Measurements from ENCODE around the gene PPRC1. TPM values are rescaled to one million over a fixed set of nuclear protein-coding genes. Genes with fewer than 3 reads are reported as not detected.

The PPRC1 gene
- total RNA-seq, 1 donor from 2014 or later: 62.6 TPM

DNA sequence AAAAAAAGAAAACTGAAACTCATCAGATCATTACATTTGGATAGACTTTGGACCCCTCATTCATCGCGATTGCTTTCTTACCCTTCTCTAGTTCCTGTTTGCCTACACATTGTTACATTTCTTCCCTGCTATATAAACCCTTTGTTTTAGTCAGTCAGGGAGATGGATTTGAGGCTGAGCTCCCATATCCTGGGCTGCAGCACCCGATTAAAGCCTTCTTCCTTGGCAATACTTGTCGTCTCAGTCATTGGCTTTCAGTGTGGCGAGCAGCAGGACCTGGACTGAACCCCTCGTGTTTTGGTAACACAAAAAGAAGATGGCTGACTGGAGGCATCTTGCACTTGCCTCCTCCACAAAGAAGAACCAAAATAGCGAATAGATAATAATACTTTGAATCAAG, 59.1 kb downstream of the PPRC1 start:
- no peaks in the 10 kb centered on the region for H3K4me1 Mint-ChIP-seq
- TF ChIP-seq, protein P1, sequence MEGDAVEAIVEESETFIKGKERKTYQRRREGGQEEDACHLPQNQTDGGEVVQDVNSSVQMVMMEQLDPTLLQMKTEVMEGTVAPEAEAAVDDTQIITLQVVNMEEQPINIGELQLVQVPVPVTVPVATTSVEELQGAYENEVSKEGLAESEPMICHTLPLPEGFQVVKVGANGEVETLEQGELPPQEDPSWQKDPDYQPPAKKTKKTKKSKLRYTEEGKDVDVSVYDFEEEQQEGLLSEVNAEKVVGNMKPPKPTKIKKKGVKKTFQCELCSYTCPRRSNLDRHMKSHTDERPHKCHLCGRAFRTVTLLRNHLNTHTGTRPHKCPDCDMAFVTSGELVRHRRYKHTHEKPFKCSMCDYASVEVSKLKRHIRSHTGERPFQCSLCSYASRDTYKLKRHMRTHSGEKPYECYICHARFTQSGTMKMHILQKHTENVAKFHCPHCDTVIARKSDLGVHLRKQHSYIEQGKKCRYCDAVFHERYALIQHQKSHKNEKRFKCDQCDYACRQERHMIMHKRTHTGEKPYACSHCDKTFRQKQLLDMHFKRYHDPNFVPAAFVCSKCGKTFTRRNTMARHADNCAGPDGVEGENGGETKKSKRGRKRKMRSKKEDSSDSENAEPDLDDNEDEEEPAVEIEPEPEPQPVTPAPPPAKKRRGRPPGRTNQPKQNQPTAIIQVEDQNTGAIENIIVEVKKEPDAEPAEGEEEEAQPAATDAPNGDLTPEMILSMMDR (IDR thresholded peaks at IDR 0.05; ENCODE audit: unreplicated experiment): no peak
- DNase-seq (ENCODE audit: low spot score in 2 of 2, unreplicated experiment in 2 of 2): no peak
- peaks cover 6% of the 10 kb centered on the region for H3K27me3 Mint-ChIP-seq (ENCODE audit: low read depth)
- H3K27ac Mint-ChIP-seq: no peak overlapping the region
- H3K4me3 Mint-ChIP-seq: no peak overlapping the region
- H3K9me3 Mint-ChIP-seq: peaks cover 24% of the 10 kb centered on the region
- H3K36me3 Mint-ChIP-seq: no peaks in the 10 kb centered on the region

GRCh38 chr10:102195296-102195870, 62.5 kb downstream of the PPRC1 start:
- TF ChIP-seq, protein P1 (IDR thresholded peaks at IDR 0.05; ENCODE audit: unreplicated experiment): no peak
- peaks cover 28% of the 10 kb centered on the region for H3K9me3 Mint-ChIP-seq
- no peaks in the 10 kb centered on the region for H3K36me3 Mint-ChIP-seq
- H3K4me1 Mint-ChIP-seq: no peaks in the 10 kb centered on the region
- DNase-seq (ENCODE audit: low spot score in 2 of 2, unreplicated experiment in 2 of 2): no peak
- no peak overlapping the region for H3K27ac Mint-ChIP-seq
- H3K4me3 Mint-ChIP-seq: no peak overlapping the region
- H3K27me3 Mint-ChIP-seq (ENCODE audit: low read depth): peaks cover 4% of the 10 kb centered on the region

DNA sequence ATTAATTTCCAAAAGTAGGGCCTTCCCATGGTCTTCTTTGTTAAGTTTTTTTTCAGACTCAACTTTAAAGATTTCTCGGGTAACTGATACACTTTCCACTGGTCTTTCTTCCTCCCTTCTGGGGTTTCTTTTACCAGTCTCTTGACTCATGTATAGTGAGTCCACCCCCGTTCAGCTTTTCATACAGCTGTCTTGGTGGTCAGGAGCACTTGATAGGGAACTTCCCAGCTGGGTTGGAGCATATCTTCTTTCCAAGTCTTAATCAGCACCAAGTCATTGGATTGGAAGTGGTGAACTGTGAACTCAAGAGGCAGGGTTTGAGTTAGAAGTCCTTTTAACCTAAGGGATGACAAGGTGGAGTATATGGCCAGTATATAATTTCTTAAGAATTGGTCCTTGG, 64.1 kb downstream of the PPRC1 start:
- TF ChIP-seq, protein P1 (IDR thresholded peaks at IDR 0.05; ENCODE audit: unreplicated experiment): no peak
- no peak for DNase-seq (ENCODE audit: low spot score in 2 of 2, unreplicated experiment in 2 of 2)
- Mint-ChIP-seq H3K27me3 (ENCODE audit: low read depth) (peaks cover 7% of the 10 kb centered on the region), H3K36me3 (no peaks in the 10 kb centered on the region), H3K9me3 (peaks cover 27% of the 10 kb centered on the region), H3K27ac (no peak overlapping the region), H3K4me3 (no peak overlapping the region), H3K4me1 (no peaks in the 10 kb centered on the region)

DNA sequence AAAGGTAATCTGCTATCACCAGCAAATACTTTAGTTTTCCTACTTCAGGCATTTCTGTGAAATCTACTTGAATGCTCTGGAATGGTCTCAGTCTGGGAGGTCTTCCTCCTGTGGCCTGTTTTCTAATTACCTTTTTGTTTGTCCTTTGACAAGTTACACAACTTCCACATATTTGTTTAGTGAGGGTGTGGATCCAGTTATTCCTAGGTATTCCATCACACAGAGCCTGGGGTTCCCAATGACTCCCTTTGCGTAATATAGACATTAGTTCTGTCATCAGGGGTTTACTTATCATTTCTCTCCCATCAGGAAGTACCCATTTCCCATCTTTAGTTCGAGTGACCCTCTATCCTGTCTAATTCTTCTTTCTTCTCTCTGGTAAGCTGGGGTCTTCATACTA, 65.2 kb downstream of the PPRC1 start:
- H3K4me3 Mint-ChIP-seq: no peak overlapping the region
- no peak for DNase-seq (ENCODE audit: low spot score in 2 of 2, unreplicated experiment in 2 of 2)
- H3K27me3 Mint-ChIP-seq (ENCODE audit: low read depth): peaks cover 14% of the 10 kb centered on the region
- no peaks in the 10 kb centered on the region for H3K4me1 Mint-ChIP-seq
- H3K27ac Mint-ChIP-seq: no peak overlapping the region
- H3K36me3 Mint-ChIP-seq: no peaks in the 10 kb centered on the region
- H3K9me3 Mint-ChIP-seq: peaks cover 22% of the 10 kb centered on the region
- TF ChIP-seq, protein P1 (IDR thresholded peaks at IDR 0.05; ENCODE audit: unreplicated experiment): no peak

Other genes with a start within 250 kb of the PPRC1 start
- gene ARMH3, start 76.9 kb upstream of the PPRC1 start, total RNA-seq: 21.8 to 26.6 TPM (median 26.5 TPM) in 3 replicates
- gene HPS6, start 67.7 kb upstream of the PPRC1 start, total RNA-seq: 14.2 to 15.2 TPM (median 14.5 TPM) in 3 replicates
- gene LDB1, start 12.7 kb upstream of the PPRC1 start, total RNA-seq: 178 to 185 TPM (median 183 TPM) in 3 replicates
- 65.5 to 75.2 TPM (median 69.9 TPM) in 3 replicates for gene NOLC1, start 19.3 kb downstream of the PPRC1 start, total RNA-seq
- gene ELOVL3, start 93.3 kb downstream of the PPRC1 start, total RNA-seq: 0.27 to 0.44 TPM (median 0.43 TPM) in 3 replicates
- gene PITX3, start 108.5 kb downstream of the PPRC1 start, total RNA-seq: not detected in 3 replicates
- gene GBF1, start 112.5 kb downstream of the PPRC1 start, total RNA-seq: 49.3 to 51.1 TPM (median 51.1 TPM) in 3 replicates